OCI-LY1 (cell line): ENCODE data around the gene TMCC2.

Experiments used
- H2AFZ ChIP-seq: fragments of 200-600 bp; sonication (generic), shearing (Covaris generic); 2 replicates; pipeline ENCODE4 v1.6.0; 2014; ENCODE audit warnings: antibody characterized with exemption, mild to moderate bottlenecking, low read length
- H3F3A ChIP-seq: fragments of 200-600 bp; sonication (generic), shearing (Covaris generic); 2 replicates; pipeline ENCODE4 v1.6.0; 2014; ENCODE audit warnings: mild to moderate bottlenecking, antibody characterized with exemption, low read length, moderate library complexity; ENCODE audit not compliant: insufficient read depth
- H3K27ac ChIP-seq: fragments of 200-600 bp; sonication (generic); 2 replicates; pipeline ENCODE4 v1.5.1; 2014; ENCODE audit warnings: low read length, mixed run types, mild to moderate bottlenecking, low read depth; ENCODE audit not compliant: poor library complexity, severe bottlenecking
- H3K27me3 ChIP-seq: fragments of 200-600 bp; sonication (generic); 2 replicates; pipeline ENCODE4 v1.6.0; 2014; ENCODE audit warnings: antibody characterized with exemption, mild to moderate bottlenecking, low read length, moderate library complexity; ENCODE audit not compliant: insufficient read depth
- H3K36me3 ChIP-seq: fragments of 200-600 bp; sonication (generic); 2 replicates; pipeline ENCODE4 v1.6.1; 2014; ENCODE audit warnings: mild to moderate bottlenecking, antibody characterized with exemption, low read length, moderate library complexity, mixed read lengths; ENCODE audit not compliant: insufficient read depth
- H3K4me1 ChIP-seq: fragments of 200-600 bp; sonication (generic); 2 replicates; pipeline ENCODE4 v1.5.1; 2014; ENCODE audit warnings: mild to moderate bottlenecking, low read length, moderate library complexity; ENCODE audit not compliant: insufficient read depth, severe bottlenecking
- H3K4me2 ChIP-seq: fragments of 200-600 bp; sonication (generic), shearing (Covaris generic); 2 replicates; pipeline ENCODE4 v1.6.1; 2014; ENCODE audit warnings: low read length
- H3K4me3 ChIP-seq: fragments of 200-600 bp; sonication (generic); 2 replicates; pipeline ENCODE4 v1.5.1; 2014; ENCODE audit warnings: low read length, low read depth, mild to moderate bottlenecking, mixed read lengths; ENCODE audit not compliant: poor library complexity, severe bottlenecking
- H3K79me2 ChIP-seq: fragments of 200-600 bp; shearing (Covaris generic); 2 replicates; pipeline ENCODE4 v1.6.1; 2016; ENCODE audit warnings: mixed run types, low read length, mixed read lengths; ENCODE audit not compliant: insufficient read depth
- H3K9ac ChIP-seq: fragments of 200-600 bp; sonication (generic), shearing (Covaris generic); 2 replicates; pipeline ENCODE4 v1.6.1; 2014; ENCODE audit warnings: mild to moderate bottlenecking, low read length, mixed read lengths
- H3K9me2 ChIP-seq: fragments of 200-600 bp; sonication (generic), shearing (Covaris generic); 2 replicates; pipeline ENCODE4 v1.6.1; 2014; ENCODE audit warnings: low read depth, mild to moderate bottlenecking, low read length, mixed read lengths
- H3K9me3 ChIP-seq: fragments of 200-600 bp; shearing (Covaris generic); 2 replicates; pipeline ENCODE4 v1.6.1; 2014; ENCODE audit warnings: low read length, mixed read lengths
- H4K20me1 ChIP-seq: fragments of 200-600 bp; sonication (generic), shearing (Covaris generic); 2 replicates; pipeline ENCODE4 v1.6.0; 2016; ENCODE audit warnings: mild to moderate bottlenecking, low read length; ENCODE audit not compliant: insufficient read depth
- CTCF ChIP-seq: fragments of 200-600 bp; sonication (generic), shearing (Covaris generic); IDR thresholded peaks from 2 replicates; pipeline ENCODE4 v1.5.1; 2017; ENCODE audit warnings: mild to moderate bottlenecking, antibody characterized with exemption, low read length, moderate library complexity, mixed read lengths
- EZH2 ChIP-seq: fragments of 200-600 bp; sonication (generic), shearing (Covaris generic); IDR thresholded peaks from 2 replicates; pipeline ENCODE4 v1.8.0; 2017; ENCODE audit warnings: borderline replicate concordance, mixed run types, mild to moderate bottlenecking, antibody characterized with exemption, low read length, moderate library complexity, mixed read lengths

The TMCC2 gene

GRCh38 chr1:205258719-205259118, 31.0 kb downstream of the TMCC2 start:
- TF ChIP-seq EZH2 (no peak), CTCF (no peak)
- H3K36me3 ChIP-seq: no peaks in the 10 kb centered on the region
- no peaks in the 10 kb centered on the region for H3K9me3 ChIP-seq
- no peak overlapping the region for H3K9ac ChIP-seq
- no peak overlapping the region for H3K4me3 ChIP-seq
- no peaks in the 10 kb centered on the region for H3F3A ChIP-seq
- no peaks in the 10 kb centered on the region for H4K20me1 ChIP-seq
- no peak overlapping the region for H2AFZ ChIP-seq
- peaks cover 16% of the 10 kb centered on the region; the same call in 1 of the 2 replicates for H3K27me3 ChIP-seq
- H3K4me1 ChIP-seq: peaks cover 9% of the 10 kb centered on the region
- H3K4me2 ChIP-seq: no peak overlapping the region
- H3K9me2 ChIP-seq: no peaks in the 10 kb centered on the region
- no peak overlapping the region for H3K27ac ChIP-seq
- no peaks in the 10 kb centered on the region for H3K79me2 ChIP-seq

- Histone ChIP-seq H3K4me1 (peaks cover 9% of the 10 kb centered on the region), H3K79me2 (no peaks in the 10 kb centered on the region), H3K9ac (no peak overlapping the region), H3K4me3 (no peak overlapping the region), H4K20me1 (no peaks in the 10 kb centered on the region), H3K36me3 (no peaks in the 10 kb centered on the region), H3K27me3 (peaks cover 16% of the 10 kb centered on the region; the same call in 1 of the 2 replicates), H3K27ac (no peak overlapping the region), H3F3A (no peaks in the 10 kb centered on the region), H3K9me2 (no peaks in the 10 kb centered on the region), H3K9me3 (no peaks in the 10 kb centered on the region), H2AFZ (no peak overlapping the region), H3K4me2 (no peak overlapping the region)
- TF ChIP-seq EZH2 (no peak), CTCF (no peak)
Observed at GRCh38 chr1:205259324-205259832, 31.6 kb downstream of the TMCC2 start.

- Histone ChIP-seq H3K4me3 (no peak overlapping the region), H3K9ac (no peak overlapping the region), H4K20me1 (no peaks in the 10 kb centered on the region), H3K4me2 (no peak overlapping the region), H3K79me2 (no peaks in the 10 kb centered on the region), H3K27me3 (peaks cover 16% of the 10 kb centered on the region; the same call in 1 of the 2 replicates), H3K27ac (no peak overlapping the region), H3K4me1 (peaks cover 9% of the 10 kb centered on the region), H3F3A (no peaks in the 10 kb centered on the region), H2AFZ (no peak overlapping the region), H3K36me3 (no peaks in the 10 kb centered on the region; the same call in 1 of the 2 replicates), H3K9me2 (no peaks in the 10 kb centered on the region), H3K9me3 (no peaks in the 10 kb centered on the region)
- TF ChIP-seq CTCF: no peak
- no peak for TF ChIP-seq EZH2
Observed at GRCh38 chr1:205259998-205260397, 32.3 kb downstream of the TMCC2 start.
